ENCODE data around the gene VWA8. TPM values are rescaled to one million over a fixed set of nuclear protein-coding genes. Genes with fewer than 3 reads are reported as not detected.

VWA8 gene
- total RNA-seq, 2 experiments from 2014 or later: 22.7 to 23.5 TPM

DNA sequence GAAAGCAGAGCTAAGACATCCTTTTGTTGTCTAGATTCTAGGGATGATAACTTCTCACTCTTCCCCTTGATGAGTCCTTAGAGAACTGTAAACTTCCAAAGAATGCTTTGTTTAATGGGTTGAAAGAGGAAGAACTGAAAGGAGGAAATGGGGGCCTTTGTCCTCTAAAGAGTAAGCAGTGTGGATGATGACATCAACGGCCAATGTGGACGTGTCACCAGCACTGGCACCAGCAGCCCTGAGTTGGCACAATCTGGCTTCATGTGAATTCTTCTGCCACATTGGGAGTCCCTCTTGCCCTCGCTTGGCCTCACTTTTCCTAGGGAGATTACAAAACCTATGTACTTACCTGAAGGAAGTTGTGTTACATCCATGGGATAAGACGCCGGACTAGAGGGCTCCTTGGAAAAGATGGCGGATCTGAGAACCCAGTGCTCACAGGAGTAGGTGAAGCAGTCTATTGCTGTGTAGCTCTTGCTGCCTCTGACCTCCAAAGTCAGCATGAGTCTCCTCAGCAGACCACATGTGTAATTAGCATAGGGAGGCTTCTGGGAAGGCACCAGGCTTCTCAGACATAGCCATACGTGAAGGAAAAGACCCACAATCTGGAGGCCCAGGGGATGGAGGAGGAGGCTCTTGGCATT lies 440.8 kb downstream of the VWA8 start:
- ChIA-PET CTCF (no interaction called here), POLR2A (no interaction called here)

Other genes with a start within 250 kb of the VWA8 start
- 10 to 100 TPM; 11.7 to 12.7 TPM for gene DGKH, start 87.5 kb upstream of the VWA8 start, total RNA-seq